ENCODE results near the gene SESN2. TPM values are rescaled to one million over a fixed set of nuclear protein-coding genes. Genes with fewer than 3 reads are reported as not detected.

Gene SESN2
- polyA plus RNA-seq, 3 donors, result 15.0 to 20.0 (median 18.5) TPM

- no peak for DNase-seq (ENCODE audit: low read depth in 3 of 3, low spot score in 2 of 3)
Measured at GRCh38 chr1:28249013-28249865, 10.1 kb upstream of the SESN2 start.

GRCh38 chr1:28249866-28250295 lies 9.4 kb upstream of the SESN2 start:
- DNase-seq (ENCODE audit: low read depth in 3 of 3, low spot score in 2 of 3), result no peak

GRCh38 chr1:28256197-28256827 lies 3.0 kb upstream of the SESN2 start:
- DNase-seq (ENCODE audit: low read depth in 3 of 3, low spot score in 2 of 3), result no peak

- no peak for DNase-seq (ENCODE audit: low read depth in 3 of 3, low spot score in 2 of 3)
Measured at GRCh38 chr1:28257736-28258135, 1.6 kb upstream of the SESN2 start.

- no peak for DNase-seq (ENCODE audit: low read depth in 3 of 3, low spot score in 2 of 3)
Measured at GRCh38 chr1:28258628-28259251, 578 bp upstream of the SESN2 start.

- DNase-seq (ENCODE audit: low read depth in 3 of 3, low spot score in 2 of 3), result peak in 1 of 3 donors; percentile 72
Measured at GRCh38 chr1:28259934-28260802, 850 bp downstream of the SESN2 start.

- DNase-seq (ENCODE audit: low read depth in 3 of 3, low spot score in 2 of 3), result no peak
Measured at GRCh38 chr1:28260803-28261174, 1.5 kb downstream of the SESN2 start.

GRCh38 chr1:28264897-28265296 lies 5.6 kb downstream of the SESN2 start:
- DNase-seq (ENCODE audit: low read depth in 3 of 3, low spot score in 2 of 3), result no peak

- DNase-seq (ENCODE audit: low read depth in 3 of 3, low spot score in 2 of 3), result no peak
Measured at GRCh38 chr1:28265577-28265976, 6.3 kb downstream of the SESN2 start.

- no peak for DNase-seq (ENCODE audit: low read depth in 3 of 3, low spot score in 2 of 3)
Measured at GRCh38 chr1:28266920-28267322, 7.6 kb downstream of the SESN2 start.

GRCh38 chr1:28267633-28268032 lies 8.3 kb downstream of the SESN2 start:
- no peak for DNase-seq (ENCODE audit: low read depth in 3 of 3, low spot score in 2 of 3)

GRCh38 chr1:28269529-28269928 lies 10.2 kb downstream of the SESN2 start:
- DNase-seq (ENCODE audit: low read depth in 3 of 3, low spot score in 2 of 3), result no peak

- DNase-seq (ENCODE audit: low read depth in 3 of 3, low spot score in 2 of 3), result no peak
Measured at GRCh38 chr1:28272215-28272852, 13.0 kb downstream of the SESN2 start.

GRCh38 chr1:28273216-28273860 lies 14.0 kb downstream of the SESN2 start:
- DNase-seq (ENCODE audit: low read depth in 3 of 3, low spot score in 2 of 3), result no peak

- DNase-seq (ENCODE audit: low read depth in 3 of 3, low spot score in 2 of 3), result no peak
Measured at GRCh38 chr1:28278763-28279162, 19.4 kb downstream of the SESN2 start.

- DNase-seq (ENCODE audit: low read depth in 3 of 3, low spot score in 2 of 3), result no peak
Measured at GRCh38 chr1:28279721-28280120, 20.4 kb downstream of the SESN2 start.

GRCh38 chr1:28280501-28280900 lies 21.2 kb downstream of the SESN2 start:
- DNase-seq (ENCODE audit: low read depth in 3 of 3, low spot score in 2 of 3), result no peak

- no peak for DNase-seq (ENCODE audit: low read depth in 3 of 3, low spot score in 2 of 3)
Measured at GRCh38 chr1:28280977-28281381, 21.7 kb downstream of the SESN2 start.

- no peak for DNase-seq (ENCODE audit: low read depth in 3 of 3, low spot score in 2 of 3)
Measured at GRCh38 chr1:28281608-28282425, 22.5 kb downstream of the SESN2 start.

Data from right renal cortex interstitium (tissue), 3 donors.